Measurements from ENCODE around the gene AQP6. TPM values are rescaled to one million over a fixed set of nuclear protein-coding genes. Genes with fewer than 3 reads are reported as not detected.

AQP6 gene
- total RNA-seq, 2 experiments from 2014 or later = not detected

DNA sequence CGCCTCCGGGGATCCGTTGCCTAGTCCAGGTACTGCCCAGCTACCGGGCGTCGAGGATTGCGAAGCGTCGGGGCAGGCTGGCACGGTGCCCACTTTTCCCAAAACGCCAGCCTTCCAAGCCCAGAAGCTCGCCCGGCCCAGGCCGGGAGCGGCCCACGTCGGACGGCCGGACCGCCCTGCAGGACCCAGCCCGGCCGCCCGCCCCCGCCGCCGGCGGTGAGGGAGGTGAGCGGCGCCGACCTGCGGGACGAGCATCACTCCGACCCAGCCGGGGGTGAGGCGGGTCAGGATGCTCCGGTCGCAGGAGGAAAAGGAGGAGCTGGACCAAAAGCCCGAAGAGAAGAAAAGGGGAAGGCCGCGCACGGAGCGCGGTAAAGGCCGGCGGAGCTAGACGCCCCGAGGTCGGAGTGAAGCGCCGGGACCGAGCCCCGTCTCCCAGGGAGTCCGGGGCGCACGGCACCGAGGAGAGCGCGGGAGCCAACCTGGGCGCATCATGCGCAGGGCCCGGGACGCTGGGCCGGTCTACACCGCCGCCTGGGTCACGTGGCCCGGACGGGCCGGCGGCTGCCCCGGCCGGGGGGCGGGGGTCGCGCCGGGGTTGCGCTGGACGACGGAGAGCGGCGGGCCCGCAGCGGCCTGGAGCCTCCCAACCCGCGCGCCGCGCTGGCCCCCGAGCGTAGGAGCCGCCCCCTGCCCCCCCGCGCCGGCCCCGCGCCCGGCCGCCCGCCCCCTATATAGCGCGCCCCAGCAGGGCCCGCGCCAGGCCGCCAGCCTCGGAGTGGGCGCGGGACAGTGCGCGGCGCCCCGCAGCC is 11.4 kb upstream of the AQP6 start, which contains the start of gene AQP5:
Gene AQP5, plus strand, starts transcription at position 762 of the 812 bp plus-strand sequence. CDS start 146 bp downstream, outside the sequence.
- Mint-ChIP-seq H3K27ac (no peak within 1 kb of the TSS), H3K36me3 (no peaks in the 10 kb centered on the region), H3K27me3 (peaks cover 64% of the 10 kb centered on the region), H3K9me3 (no peaks in the 10 kb centered on the region), H3K4me3 (no peak within 1 kb of the TSS), H3K4me1 (ENCODE audit: low read depth) (peaks cover 8% of the 10 kb centered on the region)
- POLR2A ChIA-PET = no interaction called here
- no peak for DNase-seq
- intact Hi-C loops (cut with micrococcal nuclease) = loop anchor here (1.0 kb wide), 1 partner anchor 11 kb away; the partner anchor contains the start of gene AQP2
- CTCF ChIA-PET = interaction anchor here (0.9 to 1.4 kb wide), 2 partner anchors 60 to 184 kb away, joined by 3 read pairs; no protein-coding TSS in a partner anchor

DNA sequence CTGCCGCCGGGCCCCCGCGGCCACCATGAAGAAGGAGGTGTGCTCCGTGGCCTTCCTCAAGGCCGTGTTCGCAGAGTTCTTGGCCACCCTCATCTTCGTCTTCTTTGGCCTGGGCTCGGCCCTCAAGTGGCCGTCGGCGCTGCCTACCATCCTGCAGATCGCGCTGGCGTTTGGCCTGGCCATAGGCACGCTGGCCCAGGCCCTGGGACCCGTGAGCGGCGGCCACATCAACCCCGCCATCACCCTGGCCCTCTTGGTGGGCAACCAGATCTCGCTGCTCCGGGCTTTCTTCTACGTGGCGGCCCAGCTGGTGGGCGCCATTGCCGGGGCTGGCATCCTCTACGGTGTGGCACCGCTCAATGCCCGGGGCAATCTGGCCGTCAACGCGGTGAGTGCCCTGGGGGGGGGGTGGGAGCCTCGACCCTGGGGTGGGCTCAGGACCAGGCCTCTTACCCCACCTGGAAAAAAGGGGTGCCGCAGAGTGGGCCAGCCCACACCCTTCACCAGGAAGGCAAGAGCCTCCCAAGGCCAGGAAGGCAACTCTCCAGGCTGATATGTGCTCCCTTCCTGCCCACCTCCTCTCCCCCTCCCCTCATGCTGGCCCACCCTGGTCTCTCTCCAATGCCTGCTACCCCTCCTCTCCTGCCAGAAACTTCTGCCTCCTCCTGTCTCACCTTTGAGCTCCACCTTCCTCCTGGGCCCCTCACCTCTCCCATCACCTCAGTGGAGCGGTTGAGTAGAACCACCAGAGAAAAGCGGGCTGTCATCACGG is 10.6 kb upstream of the AQP6 start:
- Mint-ChIP-seq H3K36me3 (no peaks in the 10 kb centered on the region), H3K9me3 (no peaks in the 10 kb centered on the region), H3K27me3 (peaks cover 59% of the 10 kb centered on the region), H3K4me1 (ENCODE audit: low read depth) (peaks cover 10% of the 10 kb centered on the region), H3K4me3 (no peak overlapping the region), H3K27ac (no peak overlapping the region)
- ChIA-PET POLR2A (no interaction called here), CTCF (interaction anchor here (0.9 to 9.5 kb wide), 4 partner anchors 96 to 185 kb away, joined by 3 to 259 read pairs (median 3); no protein-coding TSS in a partner anchor)
- intact Hi-C loops (cut with micrococcal nuclease) = loop anchor here (1.0 kb wide), 1 partner anchor 12 kb away; the partner anchor contains the start of gene AQP2
- no peak for DNase-seq

DNA sequence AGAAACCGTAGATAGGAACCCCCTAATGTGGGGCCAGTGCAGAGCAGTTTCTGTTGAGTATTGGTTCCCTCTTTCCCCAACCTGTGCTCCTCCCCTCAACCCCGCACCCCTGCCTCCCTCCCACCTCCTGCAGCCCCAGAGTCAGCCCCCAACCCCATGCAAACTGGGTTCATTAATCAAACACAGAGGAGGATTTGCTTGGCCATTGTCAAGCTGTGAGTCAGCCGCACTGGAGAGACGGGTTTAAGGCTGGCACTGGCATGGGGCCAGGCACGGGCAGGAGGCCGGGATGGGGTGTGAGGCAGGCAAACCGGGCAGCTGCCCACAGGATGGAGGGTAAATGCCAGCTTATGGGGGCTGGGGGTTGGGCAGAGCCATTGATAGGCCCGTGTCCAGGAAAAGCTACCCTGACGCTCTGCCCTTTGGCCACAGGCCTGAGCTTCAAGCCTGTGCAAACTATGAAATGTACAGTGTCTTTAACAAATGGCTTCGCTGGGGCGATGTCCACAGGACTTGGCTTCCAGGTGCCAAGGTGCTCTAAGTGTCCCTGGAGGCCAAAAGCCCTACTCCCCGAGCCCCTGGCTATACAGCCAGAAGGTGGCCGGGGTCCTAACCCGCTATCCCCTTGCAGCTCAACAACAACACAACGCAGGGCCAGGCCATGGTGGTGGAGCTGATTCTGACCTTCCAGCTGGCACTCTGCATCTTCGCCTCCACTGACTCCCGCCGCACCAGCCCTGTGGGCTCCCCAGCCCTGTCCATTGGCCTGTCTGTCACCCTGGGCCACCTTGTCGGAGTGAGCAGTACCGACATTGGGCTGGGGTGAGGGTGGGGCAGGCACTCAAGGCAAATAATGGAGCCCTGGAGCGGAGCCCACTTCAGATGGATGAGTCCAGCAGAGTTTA is 9.6 kb upstream of the AQP6 start:
- CTCF ChIA-PET = interaction anchor here (0.9 to 9.5 kb wide), 6 partner anchors 17 to 185 kb away, joined by 3 to 259 read pairs (median 4); partner anchors contain the start of gene COX14
- POLR2A ChIA-PET = no interaction called here
- Mint-ChIP-seq H3K9me3 (no peaks in the 10 kb centered on the region), H3K4me3 (no peak overlapping the region), H3K36me3 (no peaks in the 10 kb centered on the region), H3K27ac (no peak overlapping the region), H3K27me3 (peaks cover 55% of the 10 kb centered on the region), H3K4me1 (ENCODE audit: low read depth) (peaks cover 10% of the 10 kb centered on the region)
- intact Hi-C loops (cut with micrococcal nuclease) = no loop called here
- DNase-seq = no peak

DNA sequence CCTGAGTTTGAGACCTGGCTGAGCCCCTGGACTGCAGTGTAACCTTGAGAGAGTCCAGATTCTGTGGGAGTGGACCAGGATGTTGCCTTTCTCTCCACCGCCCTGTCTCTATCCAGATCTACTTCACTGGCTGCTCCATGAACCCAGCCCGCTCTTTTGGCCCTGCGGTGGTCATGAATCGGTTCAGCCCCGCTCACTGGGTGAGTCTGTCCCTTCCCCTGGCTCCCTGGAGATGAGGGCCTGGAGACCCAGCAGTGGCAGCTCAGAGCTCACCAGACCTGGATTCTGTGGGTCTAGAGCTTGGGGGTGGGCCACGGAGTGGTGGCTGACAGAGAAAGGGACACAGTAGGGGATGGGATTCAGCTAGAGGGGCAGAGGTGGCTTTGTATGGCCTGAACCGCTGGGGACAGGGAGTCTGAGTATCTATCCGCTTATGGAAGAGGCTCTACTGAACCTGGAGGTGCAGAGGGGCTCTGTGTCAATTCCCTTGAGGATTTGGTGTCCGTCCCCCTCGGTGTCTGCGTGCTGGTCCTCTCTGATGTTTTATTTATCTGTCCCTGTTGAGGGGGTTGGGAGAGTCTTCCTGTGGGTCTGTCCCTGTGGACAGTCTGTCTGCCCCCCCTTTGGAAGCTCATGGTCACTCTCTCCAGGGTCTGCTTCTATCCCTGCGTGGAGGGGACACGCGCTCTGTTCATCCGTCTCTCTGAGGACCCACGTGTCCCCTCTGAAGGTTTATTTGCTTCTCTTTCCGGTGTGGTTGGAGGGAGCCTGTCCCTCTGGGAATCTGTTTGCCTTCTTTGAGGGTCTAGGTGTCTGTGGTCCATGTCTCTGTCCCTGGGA is 8.6 kb upstream of the AQP6 start:
- peaks cover 48% of the 10 kb centered on the region for H3K27me3 Mint-ChIP-seq
- POLR2A ChIA-PET = no interaction called here
- intact Hi-C loops (cut with micrococcal nuclease) = no loop called here

DNA sequence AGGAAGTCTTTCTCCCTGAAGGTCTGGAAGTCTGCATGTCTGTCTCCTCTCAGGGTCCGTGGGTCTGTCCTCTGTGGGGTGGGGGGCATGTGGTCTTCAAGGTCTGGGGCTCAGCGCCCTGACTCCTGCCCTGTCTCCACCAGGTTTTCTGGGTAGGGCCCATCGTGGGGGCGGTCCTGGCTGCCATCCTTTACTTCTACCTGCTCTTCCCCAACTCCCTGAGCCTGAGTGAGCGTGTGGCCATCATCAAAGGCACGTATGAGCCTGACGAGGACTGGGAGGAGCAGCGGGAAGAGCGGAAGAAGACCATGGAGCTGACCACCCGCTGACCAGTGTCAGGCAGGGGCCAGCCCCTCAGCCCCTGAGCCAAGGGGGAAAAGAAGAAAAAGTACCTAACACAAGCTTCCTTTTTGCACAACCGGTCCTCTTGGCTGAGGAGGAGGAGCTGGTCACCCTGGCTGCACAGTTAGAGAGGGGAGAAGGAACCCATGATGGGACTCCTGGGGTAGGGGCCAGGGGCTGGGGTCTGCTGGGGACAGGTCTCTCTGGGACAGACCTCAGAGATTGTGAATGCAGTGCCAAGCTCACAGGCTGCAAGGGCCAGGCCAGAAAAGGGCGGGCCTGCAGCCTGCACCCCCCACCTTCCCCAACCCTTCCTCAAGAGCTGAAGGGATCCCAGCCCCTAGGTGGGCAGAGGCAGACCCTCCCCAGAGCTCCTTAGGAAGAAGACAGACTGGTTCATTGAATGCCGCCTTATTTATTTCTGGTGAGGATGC is 7.7 kb upstream of the AQP6 start:
- POLR2A ChIA-PET = no interaction called here

More for the DNA sequence above, 8.6 kb upstream of the AQP6 start:
- no peak for DNase-seq
- no peaks in the 10 kb centered on the region for H3K36me3 Mint-ChIP-seq
- H3K4me1 Mint-ChIP-seq (ENCODE audit: low read depth) = peaks cover 10% of the 10 kb centered on the region
- CTCF ChIA-PET = interaction anchor here (1.1 to 9.5 kb wide), 7 partner anchors 17 to 104 kb away, joined by 3 to 259 read pairs (median 72); partner anchors contain the start of genes AQP2 and ASIC1
- no peak overlapping the region for H3K4me3 Mint-ChIP-seq
- H3K27ac Mint-ChIP-seq = no peak overlapping the region
- no peaks in the 10 kb centered on the region for H3K9me3 Mint-ChIP-seq

DNA sequence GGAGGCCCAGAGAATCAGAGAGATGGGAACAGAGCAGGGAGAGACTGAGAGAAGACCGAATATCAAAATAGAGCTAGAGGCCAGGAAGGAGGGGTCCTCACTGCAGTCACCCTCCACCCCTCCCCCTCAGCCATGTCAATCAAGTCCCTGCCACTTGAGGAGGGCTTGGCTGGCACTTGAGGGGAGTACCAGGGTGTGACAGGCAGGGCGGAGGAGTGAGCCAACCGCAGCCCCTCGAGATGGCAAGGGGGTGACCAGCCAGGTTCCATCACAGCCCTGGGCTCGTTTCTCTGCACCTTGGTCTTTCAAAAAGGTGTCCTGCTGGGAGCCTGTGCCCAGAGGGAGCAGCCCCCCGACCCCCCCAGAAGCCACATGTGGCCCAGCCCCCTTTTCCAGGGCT is 6.9 kb upstream of the AQP6 start:
- H3K27me3 Mint-ChIP-seq = peaks cover 34% of the 10 kb centered on the region
- no peak overlapping the region for H3K27ac Mint-ChIP-seq
- H3K4me1 Mint-ChIP-seq (ENCODE audit: low read depth) = peaks cover 2% of the 10 kb centered on the region
- intact Hi-C loops (cut with micrococcal nuclease) = loop anchor here (2.0 kb wide), 2 partner anchors 99 to 189 kb away; no protein-coding TSS in a partner anchor
- H3K36me3 Mint-ChIP-seq = no peaks in the 10 kb centered on the region
- POLR2A ChIA-PET = interaction anchor here (0.7 kb wide), 1 partner anchor 100 kb away, joined by 3 read pairs; no protein-coding TSS in a partner anchor
- no peaks in the 10 kb centered on the region for H3K9me3 Mint-ChIP-seq
- CTCF ChIA-PET = interaction anchor here (0.6 to 9.5 kb wide), 28 partner anchors 7 to 274 kb away, joined by 3 to 259 read pairs (median 10); partner anchors contain the start of genes AQP2, ASIC1, COX14 and RACGAP1
- H3K4me3 Mint-ChIP-seq = no peak overlapping the region
- DNase-seq = no peak

More for the DNA sequence above, 7.7 kb upstream of the AQP6 start:
- intact Hi-C loops (cut with micrococcal nuclease) = no loop called here
- peaks cover 41% of the 10 kb centered on the region for H3K27me3 Mint-ChIP-seq
- peaks cover 10% of the 10 kb centered on the region for H3K4me1 Mint-ChIP-seq (ENCODE audit: low read depth)
- H3K27ac Mint-ChIP-seq = no peak overlapping the region
- no peaks in the 10 kb centered on the region for H3K36me3 Mint-ChIP-seq
- CTCF ChIA-PET = interaction anchor here (1.0 to 9.5 kb wide), 9 partner anchors 17 to 147 kb away, joined by 3 to 259 read pairs (median 56); partner anchors contain the start of genes AQP2, ASIC1 and COX14
- no peak for DNase-seq
- H3K9me3 Mint-ChIP-seq = no peaks in the 10 kb centered on the region
- no peak overlapping the region for H3K4me3 Mint-ChIP-seq

DNA sequence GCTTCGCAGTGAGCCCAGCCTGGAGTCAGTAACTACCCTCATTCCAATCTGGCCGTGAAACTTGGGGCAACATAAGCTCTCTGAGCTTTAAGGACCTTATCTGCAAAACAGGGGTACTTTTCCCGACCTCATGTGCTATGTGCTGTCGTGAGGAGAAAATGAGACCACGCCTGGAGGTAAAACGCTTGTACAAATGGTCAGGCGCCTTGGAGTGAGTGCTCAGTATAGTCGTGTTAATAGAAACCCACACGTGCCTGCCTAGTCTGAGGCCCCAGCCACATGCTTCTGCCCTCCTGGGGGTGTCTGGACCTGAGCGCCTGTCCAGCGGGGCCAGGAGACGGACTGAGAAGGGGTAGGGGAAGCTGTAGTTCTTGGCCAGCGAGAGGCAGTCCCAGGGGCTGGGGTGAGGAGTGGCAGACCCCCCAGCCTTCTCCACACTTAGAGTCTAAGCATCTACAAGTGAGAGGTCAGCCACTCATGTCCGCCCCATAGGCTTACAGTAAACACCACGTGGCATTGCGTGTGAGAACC is 6.2 kb upstream of the AQP6 start:
- Mint-ChIP-seq H3K4me1 (ENCODE audit: low read depth) (peaks cover 2% of the 10 kb centered on the region), H3K27ac (no peak overlapping the region), H3K36me3 (no peaks in the 10 kb centered on the region), H3K9me3 (no peaks in the 10 kb centered on the region), H3K4me3 (no peak overlapping the region), H3K27me3 (peaks cover 34% of the 10 kb centered on the region)
- CTCF ChIA-PET = interaction anchor here (0.6 to 9.5 kb wide), 61 partner anchors 8 to 718 kb away, joined by 3 to 259 read pairs (median 6); partner anchors contain the start of genes AQP2, ASIC1, BCDIN3D and CERS5
- POLR2A ChIA-PET = interaction anchor here (0.7 kb wide), 1 partner anchor 99 kb away, joined by 3 read pairs; no protein-coding TSS in a partner anchor
- DNase-seq = no peak
- intact Hi-C loops (cut with micrococcal nuclease) = loop anchor here (1.0 to 2.0 kb wide), 4 partner anchors 90 to 190 kb away; no protein-coding TSS in a partner anchor

DNA sequence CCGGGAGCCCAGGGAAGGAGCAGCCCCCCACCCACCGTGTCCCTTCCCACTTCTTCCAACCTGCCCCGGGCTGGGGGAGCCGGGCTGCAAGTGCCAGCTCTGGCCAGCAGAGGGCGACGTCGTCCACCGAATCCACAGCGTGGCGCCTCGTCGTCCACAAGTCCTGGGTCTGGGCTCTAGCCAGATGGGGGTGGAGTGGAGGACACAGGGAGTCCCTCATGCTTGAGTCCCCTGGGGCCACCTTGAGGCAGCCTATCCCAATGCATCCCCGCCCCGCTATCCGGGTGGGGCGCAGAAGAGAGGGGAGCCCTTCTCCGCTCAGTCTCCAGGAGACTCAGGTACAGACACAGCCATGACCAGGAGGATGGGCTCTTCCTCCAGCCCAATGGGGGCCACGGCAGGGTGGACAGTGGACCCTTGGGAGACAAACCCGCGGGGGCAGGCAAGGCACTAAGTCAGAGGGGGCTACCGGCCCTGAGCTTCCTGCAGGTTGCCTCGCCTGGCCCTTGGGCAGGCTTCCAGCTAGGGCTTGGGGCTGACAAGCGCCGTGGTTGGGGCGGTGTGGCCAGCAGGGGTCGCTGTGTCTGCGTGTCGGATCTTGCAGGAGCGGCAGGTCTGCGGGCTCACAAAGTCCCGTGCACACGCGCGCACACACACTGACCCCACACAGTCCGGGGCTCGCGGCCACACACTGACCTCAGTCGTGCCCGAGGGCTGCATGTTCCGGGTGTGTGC is 5.5 kb upstream of the AQP6 start:
- Mint-ChIP-seq H3K36me3 (no peaks in the 10 kb centered on the region), H3K4me3 (peak overlapping the region; percentile 51), H3K27me3 (peaks cover 32% of the 10 kb centered on the region), H3K9me3 (no peaks in the 10 kb centered on the region), H3K4me1 (ENCODE audit: low read depth) (peaks cover 2% of the 10 kb centered on the region), H3K27ac (no peak overlapping the region)
- peak; percentile 94 for DNase-seq
- CTCF ChIA-PET = interaction anchor here (0.5 to 9.5 kb wide), 84 partner anchors 8 to 957 kb away, joined by 3 to 259 read pairs (median 5); partner anchors contain the start of genes AQP2, ASIC1, BCDIN3D and CERS5
- intact Hi-C loops (cut with micrococcal nuclease) = loop anchor here (1.0 to 2.0 kb wide), 4 partner anchors 89 to 190 kb away; no protein-coding TSS in a partner anchor
- POLR2A ChIA-PET = interaction anchor here (0.9 kb wide), 1 partner anchor 72 kb away, joined by 3 read pairs; no protein-coding TSS in a partner anchor

DNA sequence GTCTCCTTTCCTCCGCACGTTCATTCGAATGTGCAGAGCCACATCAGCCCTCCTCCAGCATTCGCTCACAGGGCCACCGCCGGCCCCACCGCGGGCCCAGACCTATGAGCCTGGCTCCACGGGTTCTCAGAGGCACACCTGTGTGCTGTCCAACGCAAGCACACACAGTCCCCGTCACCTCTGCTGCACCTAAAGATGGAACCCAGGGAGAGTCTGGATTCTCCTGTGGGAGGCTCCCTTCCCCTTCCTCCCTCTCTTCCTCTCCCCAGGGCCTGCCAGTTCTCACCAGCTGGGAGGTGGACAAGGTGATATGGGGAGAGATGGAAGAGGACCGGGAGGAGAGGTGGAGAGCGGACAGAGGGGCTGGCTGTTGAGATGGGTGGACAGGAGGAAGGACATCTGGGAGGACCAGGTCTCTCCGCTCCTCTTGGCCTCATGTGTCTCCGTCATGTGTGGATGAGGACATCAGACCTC is 4.9 kb upstream of the AQP6 start:
- intact Hi-C loops (cut with micrococcal nuclease) = loop anchor here (1.0 to 2.0 kb wide), 4 partner anchors 88 to 191 kb away; no protein-coding TSS in a partner anchor
- Mint-ChIP-seq H3K27me3 (peaks cover 27% of the 10 kb centered on the region), H3K4me1 (ENCODE audit: low read depth) (peaks cover 2% of the 10 kb centered on the region), H3K36me3 (no peaks in the 10 kb centered on the region), H3K9me3 (no peaks in the 10 kb centered on the region), H3K4me3 (no peak overlapping the region), H3K27ac (no peak overlapping the region)
- CTCF ChIA-PET = interaction anchor here (0.5 to 9.5 kb wide), 70 partner anchors 9 to 841 kb away, joined by 3 to 259 read pairs (median 6); partner anchors contain the start of genes AQP2, ASIC1, BCDIN3D and CERS5
- POLR2A ChIA-PET = interaction anchor here (0.9 kb wide), 1 partner anchor 72 kb away, joined by 3 read pairs; no protein-coding TSS in a partner anchor
- no peak for DNase-seq

Measured in activated CD4-positive, alpha-beta memory T cell treated with anti-CD3 and anti-CD28 coated beads for 36 hours (primary cell).